Measurements from ENCODE around the gene ZNF598. TPM values are rescaled to one million over a fixed set of nuclear protein-coding genes. Genes with fewer than 3 reads are reported as not detected.
A peak's percentile ranks its signal among the peaks of the same experiment; 100 is the strongest.

ZNF598 gene
- total RNA-seq (2022) (43.7 and 50.4 TPM in 2 replicates), Bru-seq, nascent RNA (percentile 58 among the genes with signal in this experiment), BruChase-seq, experiment 1, labeled RNA remaining after a 2-hour chase (percentile 67 among the genes with signal in this experiment), BruChase-seq, experiment 2, labeled RNA remaining after a 6-hour chase (percentile 72 among the genes with signal in this experiment)
- long read RNA-seq, partial matches to known transcripts: 4 of 16 reads
- long read RNA-seq, other reads (novel, unspliced or antisense): 9 of 16 reads

DNA sequence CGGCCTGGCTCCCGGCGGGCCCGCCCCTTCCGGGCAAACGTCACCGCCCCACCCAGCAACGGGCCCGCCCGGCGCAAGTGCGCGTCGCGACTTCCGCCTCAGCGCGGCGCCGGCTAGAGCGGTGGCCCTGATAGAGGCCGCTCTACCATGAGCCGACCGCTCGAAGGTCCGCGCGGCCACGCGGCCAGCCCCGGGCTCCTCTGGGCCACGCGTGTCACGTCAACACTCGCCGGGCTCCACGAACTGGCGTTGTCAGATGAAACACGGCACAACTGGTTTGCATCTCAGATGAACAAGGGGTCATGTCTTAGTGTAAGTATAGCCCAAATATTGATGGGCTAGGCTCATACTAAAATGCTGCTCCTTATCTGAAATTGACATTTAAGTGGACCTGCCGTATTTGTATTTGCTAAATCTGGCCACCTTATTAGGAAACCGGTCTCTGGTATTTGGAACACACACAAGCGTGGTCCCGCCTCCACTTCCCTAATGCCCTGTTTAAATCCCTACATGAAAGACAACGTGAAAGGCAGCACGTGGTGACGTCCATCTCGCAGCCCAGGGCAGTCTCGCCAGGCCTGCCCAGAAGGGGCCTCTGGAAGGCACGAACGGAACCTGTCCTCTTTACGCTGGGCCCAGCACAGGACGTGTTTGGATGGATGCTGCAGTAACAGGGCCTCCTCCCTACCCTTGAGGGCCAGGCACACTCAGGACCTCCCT lies at the start of gene ZNF598:
Gene ZNF598, minus strand, starts transcription at position 31 of the 720 bp plus-strand sequence.
- Mint-ChIP-seq H3K36me3 (ENCODE audit: insufficient read depth, unreplicated experiment) (peaks cover 22% of the 10 kb centered on the region), H3K4me1 (ENCODE audit: low read depth, unreplicated experiment) (peaks cover 5% of the 10 kb centered on the region), H3K27ac (ENCODE audit: unreplicated experiment) (peak within 1 kb of the TSS; percentile 85), H3K9me3 (ENCODE audit: unreplicated experiment) (no peaks in the 10 kb centered on the region), H3K4me3 (ENCODE audit: unreplicated experiment) (peak within 1 kb of the TSS; percentile 82), H3K27me3 (ENCODE audit: insufficient read depth, unreplicated experiment) (no peaks in the 10 kb centered on the region)
- Histone ChIP-seq H3K4me1 (peaks cover 16% of the 10 kb centered on the region), H3K4me3 (ENCODE audit: low read depth, low read length) (peak within 1 kb of the TSS; percentile 77), H3K9me3 (no peaks in the 10 kb centered on the region), H3K27me3 (replicated peaks; ENCODE audit: control insufficient read depth, insufficient read depth, low read length) (no peaks in the 10 kb centered on the region), H3K36me3 (ENCODE audit: control insufficient read depth, insufficient read depth, low read length) (no peaks in the 10 kb centered on the region; the same call in 1 of the 2 replicates)
- CTCF ChIA-PET: no interaction called here
- TF ChIP-seq, protein P1, sequence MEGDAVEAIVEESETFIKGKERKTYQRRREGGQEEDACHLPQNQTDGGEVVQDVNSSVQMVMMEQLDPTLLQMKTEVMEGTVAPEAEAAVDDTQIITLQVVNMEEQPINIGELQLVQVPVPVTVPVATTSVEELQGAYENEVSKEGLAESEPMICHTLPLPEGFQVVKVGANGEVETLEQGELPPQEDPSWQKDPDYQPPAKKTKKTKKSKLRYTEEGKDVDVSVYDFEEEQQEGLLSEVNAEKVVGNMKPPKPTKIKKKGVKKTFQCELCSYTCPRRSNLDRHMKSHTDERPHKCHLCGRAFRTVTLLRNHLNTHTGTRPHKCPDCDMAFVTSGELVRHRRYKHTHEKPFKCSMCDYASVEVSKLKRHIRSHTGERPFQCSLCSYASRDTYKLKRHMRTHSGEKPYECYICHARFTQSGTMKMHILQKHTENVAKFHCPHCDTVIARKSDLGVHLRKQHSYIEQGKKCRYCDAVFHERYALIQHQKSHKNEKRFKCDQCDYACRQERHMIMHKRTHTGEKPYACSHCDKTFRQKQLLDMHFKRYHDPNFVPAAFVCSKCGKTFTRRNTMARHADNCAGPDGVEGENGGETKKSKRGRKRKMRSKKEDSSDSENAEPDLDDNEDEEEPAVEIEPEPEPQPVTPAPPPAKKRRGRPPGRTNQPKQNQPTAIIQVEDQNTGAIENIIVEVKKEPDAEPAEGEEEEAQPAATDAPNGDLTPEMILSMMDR (IDR thresholded peaks at IDR 0.05; ENCODE audit: insufficient read depth in 1 of 2, low read depth in 1 of 2, low read length in 1 of 2, severe bottlenecking in 1 of 2, unreplicated experiment in 1 of 2): no peak
- BruUV-seq (replicated peaks): TSS peak; percentile 98
- intact Hi-C loops (cut with micrococcal nuclease; ENCODE audit: unreplicated experiment): no loop called here
- DNase-seq: peak; percentile 68 to 88
- POLR2A ChIA-PET: interaction anchor here (1.9 kb wide), 1 partner anchor 146 kb away, joined by 16 read pairs; the partner anchor contains the start of gene TRAF7

DNA sequence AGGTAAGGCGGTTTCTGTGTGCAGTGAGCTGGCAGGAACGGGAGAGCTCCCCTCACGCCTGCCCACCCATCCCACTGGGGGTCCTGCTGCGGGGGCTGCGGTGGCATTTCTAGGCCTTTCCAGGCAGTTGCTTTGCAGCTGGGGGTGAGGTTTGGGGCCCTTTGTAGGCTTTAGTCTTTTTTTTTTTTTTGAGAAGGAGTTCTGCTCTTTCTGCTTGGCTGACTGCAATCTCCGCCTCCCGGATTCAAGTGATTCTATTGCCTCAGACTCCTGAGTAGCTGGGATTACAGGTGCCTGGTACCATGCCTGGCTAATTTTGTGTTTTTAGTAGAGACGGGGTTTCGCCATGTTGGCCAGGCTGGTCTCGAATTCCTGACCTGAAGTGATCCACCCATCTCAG lies 49.3 kb upstream of the ZNF598 start:
- no peaks in the 10 kb centered on the region for H3K4me1 ChIP-seq
- no peaks in the 10 kb centered on the region for H3K36me3 ChIP-seq (ENCODE audit: control insufficient read depth, insufficient read depth, low read length)
- no TSS peak for BruUV-seq (replicated peaks)
- Mint-ChIP-seq H3K36me3 (ENCODE audit: insufficient read depth, unreplicated experiment) (peaks cover 16% of the 10 kb centered on the region), H3K4me1 (ENCODE audit: low read depth, unreplicated experiment) (no peaks in the 10 kb centered on the region), H3K4me3 (ENCODE audit: unreplicated experiment) (no peak overlapping the region), H3K27ac (ENCODE audit: unreplicated experiment) (no peak overlapping the region), H3K9me3 (ENCODE audit: unreplicated experiment) (no peaks in the 10 kb centered on the region), H3K27me3 (ENCODE audit: insufficient read depth, unreplicated experiment) (no peaks in the 10 kb centered on the region)
- H3K27me3 ChIP-seq (replicated peaks; ENCODE audit: control insufficient read depth, insufficient read depth, low read length): no peaks in the 10 kb centered on the region
- ChIA-PET POLR2A (no interaction called here), CTCF (interaction anchor here (0.7 kb wide), 1 partner anchor 24 kb away, joined by 3 read pairs; no protein-coding TSS in a partner anchor)
- intact Hi-C loops (cut with micrococcal nuclease; ENCODE audit: unreplicated experiment): no loop called here
- DNase-seq: no peak
- H3K9me3 ChIP-seq: no peaks in the 10 kb centered on the region
- no peak overlapping the region for H3K4me3 ChIP-seq (ENCODE audit: low read depth, low read length)
- TF ChIP-seq, protein P1 (IDR thresholded peaks at IDR 0.05; ENCODE audit: insufficient read depth in 1 of 2, low read depth in 1 of 2, low read length in 1 of 2, severe bottlenecking in 1 of 2, unreplicated experiment in 1 of 2): no peak

DNA sequence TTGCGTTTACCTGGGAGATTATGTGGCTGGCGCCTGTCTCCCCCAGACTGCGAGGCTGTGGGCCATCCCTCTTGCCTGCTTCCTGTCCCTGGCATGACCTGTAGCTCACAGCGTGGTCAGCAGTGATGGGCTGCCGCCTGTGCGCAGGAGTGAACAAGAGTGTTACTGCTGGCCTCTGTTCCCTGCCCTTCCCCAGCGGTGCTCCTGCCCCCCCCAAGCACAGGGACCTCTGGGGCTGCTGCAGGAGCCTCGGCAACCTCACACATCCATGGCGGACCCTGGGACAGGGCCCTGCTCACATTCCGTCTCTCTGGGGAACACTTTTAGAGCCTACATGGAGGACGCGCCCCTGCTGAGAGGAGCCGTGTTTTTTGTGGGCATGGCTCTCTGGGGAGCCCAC lies 48.8 kb upstream of the ZNF598 start:
- TF ChIP-seq, protein P1 (IDR thresholded peaks at IDR 0.05; ENCODE audit: insufficient read depth in 1 of 2, low read depth in 1 of 2, low read length in 1 of 2, severe bottlenecking in 1 of 2, unreplicated experiment in 1 of 2): no peak
- Histone ChIP-seq H3K27me3 (replicated peaks; ENCODE audit: control insufficient read depth, insufficient read depth, low read length) (no peaks in the 10 kb centered on the region), H3K4me1 (no peaks in the 10 kb centered on the region), H3K4me3 (ENCODE audit: low read depth, low read length) (no peak overlapping the region), H3K9me3 (no peaks in the 10 kb centered on the region), H3K36me3 (ENCODE audit: control insufficient read depth, insufficient read depth, low read length) (no peaks in the 10 kb centered on the region)
- intact Hi-C loops (cut with micrococcal nuclease; ENCODE audit: unreplicated experiment): no loop called here
- no peaks in the 10 kb centered on the region for H3K4me1 Mint-ChIP-seq (ENCODE audit: low read depth, unreplicated experiment)
- no peak overlapping the region for H3K27ac Mint-ChIP-seq (ENCODE audit: unreplicated experiment)
- H3K27me3 Mint-ChIP-seq (ENCODE audit: insufficient read depth, unreplicated experiment): no peaks in the 10 kb centered on the region
- H3K4me3 Mint-ChIP-seq (ENCODE audit: unreplicated experiment): no peak overlapping the region
- H3K36me3 Mint-ChIP-seq (ENCODE audit: insufficient read depth, unreplicated experiment): peaks cover 16% of the 10 kb centered on the region
- no peak for DNase-seq
- CTCF ChIA-PET: interaction anchor here (0.7 kb wide), 1 partner anchor 23 kb away, joined by 3 read pairs; no protein-coding TSS in a partner anchor
- no TSS peak for BruUV-seq (replicated peaks)
- POLR2A ChIA-PET: no interaction called here
- no peaks in the 10 kb centered on the region for H3K9me3 Mint-ChIP-seq (ENCODE audit: unreplicated experiment)
